HCT116 (cell line): ENCODE data around the gene DOCK4. TPM values are rescaled to one million over a fixed set of nuclear protein-coding genes. Genes with fewer than 3 reads are reported as not detected.

Experiments used
- ATAC-seq: fragments of 200-7000 bp; cut with Tn5 transposase; 2 replicates; pipeline ENCODE4 v1.9.1; 2020; ENCODE audit warnings: mild to moderate bottlenecking, moderate library complexity
- BruUV-seq: library from RNA; stranded (reverse); fragments of 400-500 nt; replicated peaks from 2 replicates; lab custom pipeline; 2021; lab: Mats Ljungman, UMichigan
- CTCF ChIA-PET: fragments of 300-600 bp; sonication (Branson Sonifier 250); formaldehyde crosslinking; loops from one replicate; lab custom pipeline; 2021; ENCODE audit warnings: antibody characterized with exemption; lab: Charles Lee
- POLR2A ChIA-PET: fragments of 300-600, 350-600 bp; sonication (Branson Sonifier 250); formaldehyde crosslinking; loops from one replicate; lab custom pipeline; 2021; ENCODE audit warnings: antibody characterized with exemption; lab: Charles Lee
- RAD21 ChIA-PET, 2 experiments: fragments of 300-600 bp; sonication (Branson Sonifier 250); formaldehyde crosslinking; loops; one replicate each; lab custom pipeline; 2023; ENCODE audit warnings: low total read pairs in 2 of 2; ENCODE audit not compliant: uncharacterized antibody in 2 of 2, unreplicated experiment in 2 of 2, low non-redundant PET in 1 of 2; lab: Charles Lee
- DNase-seq: peaks from one replicate; pipeline ENCODE4 v3.0.0-alpha.2; 2010; ENCODE audit warnings: low read depth, low spot score
- H2AFZ ChIP-seq: fragments of 200-600 bp; shearing (Covaris generic), sonication (generic); 2 replicates; pipeline ENCODE4 v1.6.1; 2017; ENCODE audit warnings: low read depth, mixed run types, mixed read lengths, antibody characterized with exemption, low read length; ENCODE audit not compliant: poor library complexity, severe bottlenecking
- H3K27ac ChIP-seq: 2 replicates; pipeline ENCODE4 v1.5.1; 2012; ENCODE audit warnings: low read depth, low read length
- H3K27me3 ChIP-seq: fragments of 200-600 bp; sonication (generic); 2 replicates; pipeline ENCODE4 v1.6.1; 2016; ENCODE audit warnings: mixed run types, low read length, mixed read lengths; ENCODE audit not compliant: insufficient read depth
- H3K36me3 ChIP-seq, 2 experiments: fragments of 200-500 bp in 1 of 2; fragments of 200-600 bp in 1 of 2; sonication (Bioruptor generic) in 1 of 2; sonication (generic) in 1 of 2; 2 replicates each; pipeline versions ENCODE4 v1.5.1 to v1.6.1; 2014 to 2016; ENCODE audit warnings: low read length in 2 of 2, inconsistent platforms in 1 of 2, mixed read lengths in 1 of 2, mixed run types in 1 of 2; ENCODE audit not compliant: insufficient read depth in 2 of 2, control insufficient read depth in 1 of 2
- H3K4me1 ChIP-seq, 2 experiments: fragments of 200-600 bp in 1 of 2; sonication (generic) in 1 of 2; 2 replicates each; pipeline versions ENCODE4 v1.5.1 to v1.6.1; 2012 to 2017; ENCODE audit warnings: low read length in 2 of 2, inconsistent platforms in 1 of 2, mild to moderate bottlenecking in 1 of 2, mixed read lengths in 1 of 2, mixed run types in 1 of 2, moderate library complexity in 1 of 2; ENCODE audit not compliant: insufficient read depth in 2 of 2, control insufficient read depth in 1 of 2
- H3K4me2 ChIP-seq: fragments of 200-600 bp; sonication (generic); 2 replicates; pipeline ENCODE4 v1.6.1; 2017; ENCODE audit warnings: mixed run types, low read length, mixed read lengths
- H3K4me3 ChIP-seq, 2 experiments: fragments of 200-600 bp in 1 of 2; sonication (generic) in 1 of 2; replicated peaks in 1 of 2; 2 replicates each; pipeline ENCODE4 v1.5.1; 2011 to 2016; ENCODE audit warnings: low read length in 2 of 2, control low read depth in 1 of 2, low read depth in 1 of 2, mild to moderate bottlenecking in 1 of 2, mixed read lengths in 1 of 2, mixed run types in 1 of 2
- H3K79me2 ChIP-seq: fragments of 200-600 bp; sonication (generic); 2 replicates; pipeline ENCODE4 v1.6.1; 2017; ENCODE audit warnings: mild to moderate bottlenecking, mixed run types, low read length, moderate library complexity, mixed read lengths; ENCODE audit not compliant: insufficient read depth
- H3K9ac ChIP-seq: fragments of 200-600 bp; sonication (generic); 2 replicates; pipeline ENCODE4 v1.6.1; 2016; ENCODE audit warnings: low read length, mixed read lengths
- H3K9me2 ChIP-seq: fragments of 200-600 bp; sonication (generic), shearing (Covaris generic); 2 replicates; pipeline ENCODE4 v1.6.1; 2017; ENCODE audit warnings: mixed run types, mild to moderate bottlenecking, moderate library complexity; ENCODE audit not compliant: insufficient read depth
- H3K9me3 ChIP-seq, 2 experiments: fragments of 200-500 bp in 1 of 2; fragments of 200-600 bp in 1 of 2; sonication (Bioruptor generic) in 1 of 2; sonication (generic) in 1 of 2; 2 replicates each; pipeline ENCODE4 v1.6.1; 2014 to 2017; ENCODE audit warnings: low read length in 2 of 2, mixed read lengths in 2 of 2, inconsistent platforms in 1 of 2, low read depth in 1 of 2, mild to moderate bottlenecking in 1 of 2, mixed run types in 1 of 2, moderate library complexity in 1 of 2; ENCODE audit not compliant: control insufficient read depth in 1 of 2, insufficient read depth in 1 of 2
- H4K20me1 ChIP-seq: fragments of 200-600 bp; sonication (generic), shearing (Covaris generic); 2 replicates; pipeline ENCODE4 v1.6.1; 2017; ENCODE audit warnings: mixed run types, mild to moderate bottlenecking, moderate library complexity; ENCODE audit not compliant: insufficient read depth
- ATF3 ChIP-seq: IDR thresholded peaks from 2 replicates; pipeline ENCODE4 v1.6.1; 2012
- CBX3 ChIP-seq: IDR thresholded peaks from 2 replicates; pipeline ENCODE4 v1.6.1; 2012; ENCODE audit warnings: low read depth
- CEBPB ChIP-seq: IDR thresholded peaks from 2 replicates; pipeline ENCODE4 v1.6.1; 2012; ENCODE audit warnings: low read depth
- CTCF ChIP-seq, 3 experiments: fragments of 200-600 bp in 1 of 3; sonication (generic) in 1 of 3; IDR thresholded peaks in 2 of 3; conservative IDR thresholded peaks in 1 of 3; 2 replicates each; pipeline ENCODE4 v1.5.1; 2012 to 2017; ENCODE audit warnings: low read depth in 2 of 3, low read length in 2 of 3, antibody characterized with exemption in 1 of 3, borderline replicate concordance in 1 of 3, control low read depth in 1 of 3, mild to moderate bottlenecking in 1 of 3, mixed read lengths in 1 of 3, mixed run types in 1 of 3, moderate library complexity in 1 of 3; ENCODE audit not compliant: insufficient read depth in 1 of 3
- EGR1 ChIP-seq: IDR thresholded peaks from 2 replicates; pipeline ENCODE4 v1.6.1; 2012; ENCODE audit warnings: low read depth
- ELF1 ChIP-seq: IDR thresholded peaks from 2 replicates; pipeline ENCODE4 v1.6.1; 2012; ENCODE audit warnings: low read depth, borderline replicate concordance
- EZH2phosphoT487 ChIP-seq: fragments of 200-600 bp; IDR thresholded peaks from 2 replicates; pipeline ENCODE4 v1.6.1; 2018; ENCODE audit warnings: antibody characterized with exemption, borderline replicate concordance
- FOSL1 ChIP-seq: IDR thresholded peaks from 2 replicates; pipeline ENCODE4 v1.6.1; 2012; ENCODE audit warnings: low read depth
- JUND ChIP-seq: IDR thresholded peaks from 2 replicates; pipeline ENCODE4 v1.6.1; 2012
- MAX ChIP-seq: IDR thresholded peaks from 2 replicates; pipeline ENCODE4 v1.6.1; 2012
- POLR2A ChIP-seq: IDR thresholded peaks from 2 replicates; pipeline ENCODE4 v1.7.0; 2011; ENCODE audit warnings: borderline replicate concordance; ENCODE audit not compliant: insufficient read depth, insufficient read length; ENCODE audit errors: extremely low read depth
- POLR2AphosphoS5 ChIP-seq: IDR thresholded peaks from 2 replicates; pipeline ENCODE4 v1.6.1; 2011; ENCODE audit warnings: mild to moderate bottlenecking, low read depth, low read length, moderate library complexity
- RAD21 ChIP-seq: IDR thresholded peaks from 2 replicates; pipeline ENCODE4 v1.6.1; 2012; ENCODE audit warnings: low read depth, mild to moderate bottlenecking
- SRF ChIP-seq: IDR thresholded peaks from 2 replicates; pipeline ENCODE4 v1.6.1; 2012; ENCODE audit warnings: low read depth
- TCF7L2 ChIP-seq: IDR thresholded peaks from 2 replicates; pipeline ENCODE4 v1.7.0; 2011; ENCODE audit warnings: borderline replicate concordance, inconsistent platforms; ENCODE audit not compliant: insufficient read depth, insufficient read length; ENCODE audit errors: extremely low read depth
- ZBTB33 ChIP-seq: IDR thresholded peaks from 2 replicates; pipeline ENCODE4 v1.6.1; 2011; ENCODE audit warnings: mild to moderate bottlenecking, low read length, moderate library complexity; ENCODE audit not compliant: insufficient replicate concordance; ENCODE audit errors: extremely low read depth
- ZFX ChIP-seq: fragments of 450-650 bp; IDR thresholded peaks from 2 replicates; pipeline ENCODE4 v1.6.1; 2017
- ZNF274 ChIP-seq: fragments of 200-500 bp; sonication (Bioruptor generic); IDR thresholded peaks from 2 replicates; pipeline ENCODE4 v1.6.1; 2014; ENCODE audit warnings: mild to moderate bottlenecking, low read depth, low read length, inconsistent platforms
- intact Hi-C: fragments of 100-400 bp; cut with micrococcal nuclease; formaldehyde crosslinking; loops from 2 replicates; pipeline ENCODE4 v1.10.0; 2022
- total RNA-seq: library from RNA; stranded (reverse); gene quantifications from one replicate; pipeline ENCODE4 v1.2.1, GENCODE V29; 2021; ENCODE audit not compliant: unreplicated experiment

The DOCK4 gene
- total RNA-seq, 1 experiment from 2014 or later, result 2.2 TPM

- ChIA-PET CTCF (no interaction called here), RAD21 (no interaction called here), POLR2A (no interaction called here)
- ATAC-seq (no peak), DNase-seq (no peak)
- Histone ChIP-seq H3K9ac (no peak overlapping the region), H4K20me1 (no peaks in the 10 kb centered on the region), H3K27ac (no peak overlapping the region), H2AFZ (no peak overlapping the region), H3K9me3 (no peaks in the 10 kb centered on the region), H3K36me3 (no peaks in the 10 kb centered on the region), H3K27me3 (no peaks in the 10 kb centered on the region), H3K79me2 (peaks cover 3% of the 10 kb centered on the region; the same call in 1 of the 2 replicates), H3K4me1 (peaks cover 0 to 6% of the 10 kb centered on the region in 2 experiments; a peak in 1 of 4 replicates), H3K4me2 (no peak overlapping the region), H3K9me2 (no peaks in the 10 kb centered on the region), H3K4me3 (no peak overlapping the region)
- intact Hi-C loops, result no loop called here
- TF ChIP-seq ZNF274 (no peak), JUND (no peak), ATF3 (no peak), RAD21 (no peak), EZH2phosphoT487 (no peak), ZFX (no peak), ZBTB33 (no peak), CTCF (IDR thresholded peaks at IDR 0.05 in 2 of 3, conservative IDR thresholded peaks at IDR 0.05 in 1 of 3; ENCODE audit: borderline replicate concordance in 1 of 3, insufficient read depth in 1 of 3, low read depth in 2 of 3, low read length in 2 of 3) (no peak), CEBPB (no peak), POLR2A (no peak), EGR1 (no peak), ELF1 (no peak), TCF7L2 (no peak), MAX (no peak), SRF (no peak), FOSL1 (no peak), CBX3 (no peak), POLR2AphosphoS5 (no peak)
- BruUV-seq, result no TSS peak
Observed at GRCh38 chr7:112238330-112238729, 32.1 kb upstream of the DOCK4 start.
